ENCODE data around the gene FUT9. TPM values are rescaled to one million over a fixed set of nuclear protein-coding genes. Genes with fewer than 3 reads are reported as not detected.

Gene FUT9
- total and polyA plus RNA-seq, 2 experiments from 2014 or later = 2.1 to 6.8 TPM

- ATAC-seq (no peak), DNase-seq (ENCODE audit: low spot score) (no peak)
- H3K27ac ChIP-seq (ENCODE audit: low read depth) = no peak overlapping the region
- H3K4me3 Mint-ChIP-seq = no peak overlapping the region
- no peaks in the 10 kb centered on the region for H4K20me1 ChIP-seq (replicated peaks; ENCODE audit: insufficient read depth)
- H3F3A ChIP-seq (replicated peaks; ENCODE audit: low read depth) = no peaks in the 10 kb centered on the region
- TF ChIP-seq ZNF331 (CRISPR knock-in tag; IDR thresholded peaks at IDR 0.05; ENCODE audit: low read depth) (no peak), POLR2AphosphoS5 (IDR thresholded peaks at IDR 0.05; ENCODE audit: low read depth) (no peak), NANOG (IDR thresholded peaks at IDR 0.05; ENCODE audit: borderline replicate concordance) (no peak), ETS1 (IDR thresholded peaks at IDR 0.05) (no peak), EZH2 (IDR thresholded peaks at IDR 0.05; ENCODE audit: low read depth, unreplicated experiment) (no peak), CREB1 (CRISPR knock-in tag; IDR thresholded peaks at IDR 0.05; ENCODE audit: low read depth) (no peak), EZH2phosphoT487 (IDR thresholded peaks at IDR 0.05; ENCODE audit: unreplicated experiment) (no peak), STAT1 (IDR thresholded peaks at IDR 0.05; ENCODE audit: unreplicated experiment) (no peak)
- TF ChIP-seq, protein P1, sequence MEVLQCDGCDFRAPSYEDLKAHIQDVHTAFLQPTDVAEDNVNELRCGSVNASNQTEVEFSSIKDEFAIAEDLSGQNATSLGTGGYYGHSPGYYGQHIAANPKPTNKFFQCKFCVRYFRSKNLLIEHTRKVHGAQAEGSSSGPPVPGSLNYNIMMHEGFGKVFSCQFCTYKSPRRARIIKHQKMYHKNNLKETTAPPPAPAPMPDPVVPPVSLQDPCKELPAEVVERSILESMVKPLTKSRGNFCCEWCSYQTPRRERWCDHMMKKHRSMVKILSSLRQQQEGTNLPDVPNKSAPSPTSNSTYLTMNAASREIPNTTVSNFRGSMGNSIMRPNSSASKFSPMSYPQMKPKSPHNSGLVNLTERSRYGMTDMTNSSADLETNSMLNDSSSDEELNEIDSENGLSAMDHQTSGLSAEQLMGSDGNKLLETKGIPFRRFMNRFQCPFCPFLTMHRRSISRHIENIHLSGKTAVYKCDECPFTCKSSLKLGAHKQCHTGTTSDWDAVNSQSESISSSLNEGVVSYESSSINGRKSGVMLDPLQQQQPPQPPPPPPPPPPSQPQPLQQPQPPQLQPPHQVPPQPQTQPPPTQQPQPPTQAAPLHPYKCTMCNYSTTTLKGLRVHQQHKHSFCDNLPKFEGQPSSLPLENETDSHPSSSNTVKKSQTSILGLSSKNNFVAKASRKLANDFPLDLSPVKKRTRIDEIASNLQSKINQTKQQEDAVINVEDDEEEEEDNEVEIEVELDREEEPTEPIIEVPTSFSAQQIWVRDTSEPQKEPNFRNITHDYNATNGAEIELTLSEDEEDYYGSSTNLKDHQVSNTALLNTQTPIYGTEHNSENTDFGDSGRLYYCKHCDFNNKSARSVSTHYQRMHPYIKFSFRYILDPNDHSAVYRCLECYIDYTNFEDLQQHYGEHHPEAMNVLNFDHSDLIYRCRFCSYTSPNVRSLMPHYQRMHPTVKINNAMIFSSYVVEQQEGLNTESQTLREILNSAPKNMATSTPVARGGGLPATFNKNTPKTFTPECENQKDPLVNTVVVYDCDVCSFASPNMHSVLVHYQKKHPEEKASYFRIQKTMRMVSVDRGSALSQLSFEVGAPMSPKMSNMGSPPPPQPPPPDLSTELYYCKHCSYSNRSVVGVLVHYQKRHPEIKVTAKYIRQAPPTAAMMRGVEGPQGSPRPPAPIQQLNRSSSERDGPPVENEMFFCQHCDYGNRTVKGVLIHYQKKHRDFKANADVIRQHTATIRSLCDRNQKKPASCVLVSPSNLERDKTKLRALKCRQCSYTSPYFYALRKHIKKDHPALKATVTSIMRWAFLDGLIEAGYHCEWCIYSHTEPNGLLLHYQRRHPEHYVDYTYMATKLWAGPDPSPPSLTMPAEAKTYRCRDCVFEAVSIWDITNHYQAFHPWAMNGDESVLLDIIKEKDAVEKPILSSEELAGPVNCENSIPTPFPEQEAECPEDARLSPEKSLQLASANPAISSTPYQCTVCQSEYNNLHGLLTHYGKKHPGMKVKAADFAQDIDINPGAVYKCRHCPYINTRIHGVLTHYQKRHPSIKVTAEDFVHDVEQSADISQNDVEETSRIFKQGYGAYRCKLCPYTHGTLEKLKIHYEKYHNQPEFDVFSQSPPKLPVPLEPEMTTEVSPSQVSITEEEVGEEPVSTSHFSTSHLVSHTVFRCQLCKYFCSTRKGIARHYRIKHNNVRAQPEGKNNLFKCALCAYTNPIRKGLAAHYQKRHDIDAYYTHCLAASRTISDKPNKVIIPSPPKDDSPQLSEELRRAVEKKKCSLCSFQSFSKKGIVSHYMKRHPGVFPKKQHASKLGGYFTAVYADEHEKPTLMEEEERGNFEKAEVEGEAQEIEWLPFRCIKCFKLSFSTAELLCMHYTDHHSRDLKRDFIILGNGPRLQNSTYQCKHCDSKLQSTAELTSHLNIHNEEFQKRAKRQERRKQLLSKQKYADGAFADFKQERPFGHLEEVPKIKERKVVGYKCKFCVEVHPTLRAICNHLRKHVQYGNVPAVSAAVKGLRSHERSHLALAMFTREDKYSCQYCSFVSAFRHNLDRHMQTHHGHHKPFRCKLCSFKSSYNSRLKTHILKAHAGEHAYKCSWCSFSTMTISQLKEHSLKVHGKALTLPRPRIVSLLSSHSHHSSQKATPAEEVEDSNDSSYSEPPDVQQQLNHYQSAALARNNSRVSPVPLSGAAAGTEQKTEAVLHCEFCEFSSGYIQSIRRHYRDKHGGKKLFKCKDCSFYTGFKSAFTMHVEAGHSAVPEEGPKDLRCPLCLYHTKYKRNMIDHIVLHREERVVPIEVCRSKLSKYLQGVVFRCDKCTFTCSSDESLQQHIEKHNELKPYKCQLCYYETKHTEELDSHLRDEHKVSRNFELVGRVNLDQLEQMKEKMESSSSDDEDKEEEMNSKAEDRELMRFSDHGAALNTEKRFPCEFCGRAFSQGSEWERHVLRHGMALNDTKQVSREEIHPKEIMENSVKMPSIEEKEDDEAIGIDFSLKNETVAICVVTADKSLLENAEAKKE (CRISPR knock-in tag; IDR thresholded peaks at IDR 0.05) = no peak
- TF ChIP-seq, protein P2, sequence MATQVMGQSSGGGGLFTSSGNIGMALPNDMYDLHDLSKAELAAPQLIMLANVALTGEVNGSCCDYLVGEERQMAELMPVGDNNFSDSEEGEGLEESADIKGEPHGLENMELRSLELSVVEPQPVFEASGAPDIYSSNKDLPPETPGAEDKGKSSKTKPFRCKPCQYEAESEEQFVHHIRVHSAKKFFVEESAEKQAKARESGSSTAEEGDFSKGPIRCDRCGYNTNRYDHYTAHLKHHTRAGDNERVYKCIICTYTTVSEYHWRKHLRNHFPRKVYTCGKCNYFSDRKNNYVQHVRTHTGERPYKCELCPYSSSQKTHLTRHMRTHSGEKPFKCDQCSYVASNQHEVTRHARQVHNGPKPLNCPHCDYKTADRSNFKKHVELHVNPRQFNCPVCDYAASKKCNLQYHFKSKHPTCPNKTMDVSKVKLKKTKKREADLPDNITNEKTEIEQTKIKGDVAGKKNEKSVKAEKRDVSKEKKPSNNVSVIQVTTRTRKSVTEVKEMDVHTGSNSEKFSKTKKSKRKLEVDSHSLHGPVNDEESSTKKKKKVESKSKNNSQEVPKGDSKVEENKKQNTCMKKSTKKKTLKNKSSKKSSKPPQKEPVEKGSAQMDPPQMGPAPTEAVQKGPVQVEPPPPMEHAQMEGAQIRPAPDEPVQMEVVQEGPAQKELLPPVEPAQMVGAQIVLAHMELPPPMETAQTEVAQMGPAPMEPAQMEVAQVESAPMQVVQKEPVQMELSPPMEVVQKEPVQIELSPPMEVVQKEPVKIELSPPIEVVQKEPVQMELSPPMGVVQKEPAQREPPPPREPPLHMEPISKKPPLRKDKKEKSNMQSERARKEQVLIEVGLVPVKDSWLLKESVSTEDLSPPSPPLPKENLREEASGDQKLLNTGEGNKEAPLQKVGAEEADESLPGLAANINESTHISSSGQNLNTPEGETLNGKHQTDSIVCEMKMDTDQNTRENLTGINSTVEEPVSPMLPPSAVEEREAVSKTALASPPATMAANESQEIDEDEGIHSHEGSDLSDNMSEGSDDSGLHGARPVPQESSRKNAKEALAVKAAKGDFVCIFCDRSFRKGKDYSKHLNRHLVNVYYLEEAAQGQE (IDR thresholded peaks at IDR 0.05; ENCODE audit: unreplicated experiment) = no peak
- TF ChIP-seq, protein P3, sequence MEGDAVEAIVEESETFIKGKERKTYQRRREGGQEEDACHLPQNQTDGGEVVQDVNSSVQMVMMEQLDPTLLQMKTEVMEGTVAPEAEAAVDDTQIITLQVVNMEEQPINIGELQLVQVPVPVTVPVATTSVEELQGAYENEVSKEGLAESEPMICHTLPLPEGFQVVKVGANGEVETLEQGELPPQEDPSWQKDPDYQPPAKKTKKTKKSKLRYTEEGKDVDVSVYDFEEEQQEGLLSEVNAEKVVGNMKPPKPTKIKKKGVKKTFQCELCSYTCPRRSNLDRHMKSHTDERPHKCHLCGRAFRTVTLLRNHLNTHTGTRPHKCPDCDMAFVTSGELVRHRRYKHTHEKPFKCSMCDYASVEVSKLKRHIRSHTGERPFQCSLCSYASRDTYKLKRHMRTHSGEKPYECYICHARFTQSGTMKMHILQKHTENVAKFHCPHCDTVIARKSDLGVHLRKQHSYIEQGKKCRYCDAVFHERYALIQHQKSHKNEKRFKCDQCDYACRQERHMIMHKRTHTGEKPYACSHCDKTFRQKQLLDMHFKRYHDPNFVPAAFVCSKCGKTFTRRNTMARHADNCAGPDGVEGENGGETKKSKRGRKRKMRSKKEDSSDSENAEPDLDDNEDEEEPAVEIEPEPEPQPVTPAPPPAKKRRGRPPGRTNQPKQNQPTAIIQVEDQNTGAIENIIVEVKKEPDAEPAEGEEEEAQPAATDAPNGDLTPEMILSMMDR (conservative IDR thresholded peaks at IDR 0.05; ENCODE audit: low read depth in 2 of 2) = no peak
- H3K36me3 Mint-ChIP-seq (ENCODE audit: low read depth) = peaks cover 11% of the 10 kb centered on the region
- H3K27me3 ChIP-seq (ENCODE audit: insufficient read depth) = no peaks in the 10 kb centered on the region
- H3K9me3 Mint-ChIP-seq = peaks cover 4% of the 10 kb centered on the region; the same call in 1 of the 3 replicates
- no peak overlapping the region for H2AFZ ChIP-seq
- no peaks in the 10 kb centered on the region for H3K36me3 ChIP-seq (ENCODE audit: insufficient read depth)
- no peaks in the 10 kb centered on the region for H3K4me1 ChIP-seq (ENCODE audit: insufficient read depth)
- no peak overlapping the region for H3K4me2 ChIP-seq
- H3K4me1 Mint-ChIP-seq = 0 out of 3 replicates have a peak, but pooled peaks cover 3% of the 10 kb centered on the region
- H3K27me3 Mint-ChIP-seq (ENCODE audit: insufficient read depth, low read depth, poor library complexity) = no peaks in the 10 kb centered on the region
- no peaks in the 10 kb centered on the region for H3K9me2 ChIP-seq (ENCODE audit: insufficient read depth)
- no peaks in the 10 kb centered on the region for H3K79me2 ChIP-seq (replicated peaks; ENCODE audit: insufficient read depth)
- H3K4me3 ChIP-seq = no peak overlapping the region
- no peak overlapping the region for H3K27ac Mint-ChIP-seq
Observed at GRCh38 chr6:96065213-96065612, 49.4 kb downstream of the FUT9 start.

All from GM23338 (cell line).